GM23338 (cell line): ENCODE data around the gene NARS2. TPM values are rescaled to one million over a fixed set of nuclear protein-coding genes. Genes with fewer than 3 reads are reported as not detected.

Experiments used
- ATAC-seq: fragments of 200-7000 bp; cut with Tn5 transposase; 3 replicates; pipeline ENCODE4 v1.9.1; 2020
- DNase-seq: peaks from one replicate; pipeline ENCODE4 v3.0.0-alpha.2; 2015; ENCODE audit warnings: low spot score
- H2AFZ ChIP-seq: fragments of 200-600 bp; sonication (generic); 2 replicates; pipeline ENCODE4 v1.8.0; 2016; ENCODE audit warnings: antibody characterized with exemption, mild to moderate bottlenecking, moderate library complexity
- H3F3A ChIP-seq: fragments of 200-600 bp; sonication (generic); replicated peaks from 2 replicates; pipeline ENCODE4 v1.8.0; 2017; ENCODE audit warnings: antibody characterized with exemption, mixed run types, low read depth
- H3K27ac ChIP-seq: fragments of 200-600 bp; sonication (generic); 2 replicates; pipeline ENCODE4 v1.6.1; 2016; ENCODE audit warnings: low read depth
- H3K27me3 ChIP-seq: fragments of 200-600 bp; sonication (generic); 2 replicates; pipeline ENCODE4 v1.8.0; 2016; ENCODE audit warnings: mild to moderate bottlenecking, mixed run types, moderate library complexity; ENCODE audit not compliant: insufficient read depth
- H3K36me3 ChIP-seq: fragments of 200-600 bp; sonication (generic); 2 replicates; pipeline ENCODE4 v1.8.0; 2016; ENCODE audit warnings: mild to moderate bottlenecking; ENCODE audit not compliant: insufficient read depth
- H3K4me1 ChIP-seq: fragments of 200-600 bp; sonication (generic); 2 replicates; pipeline ENCODE4 v1.8.0; 2016; ENCODE audit warnings: mild to moderate bottlenecking, moderate library complexity; ENCODE audit not compliant: insufficient read depth
- H3K4me2 ChIP-seq: fragments of 200-600 bp; sonication (generic); 2 replicates; pipeline ENCODE4 v1.7.1; 2017; ENCODE audit warnings: mixed run types
- H3K4me3 ChIP-seq: fragments of 200-600 bp; sonication (generic); 2 replicates; pipeline ENCODE4 v1.6.1; 2016; ENCODE audit warnings: mixed run types
- H3K79me2 ChIP-seq: fragments of 200-600 bp; sonication (generic); replicated peaks from 2 replicates; pipeline ENCODE4 v1.8.0; 2017; ENCODE audit warnings: mild to moderate bottlenecking; ENCODE audit not compliant: insufficient read depth
- H3K9me2 ChIP-seq: fragments of 200-600 bp; sonication (generic); 2 replicates; pipeline ENCODE4 v1.8.0; 2017; ENCODE audit not compliant: insufficient read depth
- H4K20me1 ChIP-seq: fragments of 200-600 bp; sonication (generic); replicated peaks from 2 replicates; pipeline ENCODE4 v1.8.0; 2017; ENCODE audit warnings: mild to moderate bottlenecking; ENCODE audit not compliant: insufficient read depth
- H3K27ac Mint-ChIP-seq: 2 replicates; pipeline ENCODE4 v1.8.0; 2020; ENCODE audit warnings: inconsistent platforms, mild to moderate bottlenecking, moderate library complexity, mixed read lengths
- H3K27me3 Mint-ChIP-seq: 3 replicates; pipeline ENCODE4 v1.8.0; 2022; ENCODE audit warnings: low read depth, mild to moderate bottlenecking, moderate library complexity, mixed read lengths, inconsistent platforms; ENCODE audit not compliant: insufficient read depth, poor library complexity
- H3K36me3 Mint-ChIP-seq: 3 replicates; pipeline ENCODE4 v1.8.0; 2021; ENCODE audit warnings: low read depth, mild to moderate bottlenecking, inconsistent platforms, moderate library complexity, mixed read lengths
- H3K4me1 Mint-ChIP-seq: 3 replicates; pipeline ENCODE4 v1.8.0; 2020; ENCODE audit warnings: mild to moderate bottlenecking, inconsistent platforms, mixed read lengths
- H3K4me3 Mint-ChIP-seq: 3 replicates; pipeline ENCODE4 v1.8.0; 2021; ENCODE audit warnings: moderate library complexity, mild to moderate bottlenecking, inconsistent platforms, mixed read lengths
- H3K9me3 Mint-ChIP-seq: 3 replicates; pipeline ENCODE4 v1.8.0; 2020; ENCODE audit warnings: moderate library complexity, mild to moderate bottlenecking, inconsistent platforms, mixed read lengths
- CREB1 ChIP-seq: fragments of 250-450 bp; sonication (Bioruptor Pico); IDR thresholded peaks from 2 replicates; pipeline ENCODE4 v1.5.0; 2020; ENCODE audit warnings: low read depth, mild to moderate bottlenecking, moderate library complexity
- CTCF ChIP-seq, 2 experiments: fragments of 200-600 bp in 1 of 2; sonication (generic) in 1 of 2; conservative IDR thresholded peaks; 2 replicates each; pipeline versions ENCODE4 v1.5.1 to v1.6.1; 2016 to 2017; ENCODE audit warnings: antibody characterized with exemption in 2 of 2, low read depth in 2 of 2, mild to moderate bottlenecking in 2 of 2, moderate library complexity in 1 of 2
- ETS1 ChIP-seq: IDR thresholded peaks from 2 replicates; pipeline ENCODE4 v1.6.1; 2016; ENCODE audit warnings: antibody characterized with exemption
- EZH2 ChIP-seq: fragments of 200-600 bp; sonication (generic); IDR thresholded peaks from one replicate; pipeline ENCODE4 v1.8.0; 2017; ENCODE audit warnings: antibody characterized with exemption, mild to moderate bottlenecking, low read depth; ENCODE audit not compliant: unreplicated experiment
- EZH2phosphoT487 ChIP-seq: fragments of 200-600 bp; sonication (generic); IDR thresholded peaks from one replicate; pipeline ENCODE4 v1.8.1; 2018; ENCODE audit warnings: antibody characterized with exemption; ENCODE audit not compliant: unreplicated experiment
- JUNB ChIP-seq: IDR thresholded peaks from one replicate; pipeline ENCODE4 v1.6.1; 2016; ENCODE audit warnings: antibody characterized with exemption; ENCODE audit not compliant: unreplicated experiment
- NANOG ChIP-seq: IDR thresholded peaks from 2 replicates; pipeline ENCODE4 v1.6.1; 2016; ENCODE audit warnings: antibody characterized with exemption, borderline replicate concordance
- POLR2AphosphoS5 ChIP-seq: IDR thresholded peaks from 2 replicates; pipeline ENCODE4 v1.6.1; 2016; ENCODE audit warnings: antibody characterized with exemption, low read depth
- REST ChIP-seq: IDR thresholded peaks from one replicate; pipeline ENCODE4 v1.6.1; 2018; ENCODE audit warnings: antibody characterized with exemption; ENCODE audit not compliant: unreplicated experiment
- STAT1 ChIP-seq: IDR thresholded peaks from one replicate; pipeline ENCODE4 v1.6.1; 2016; ENCODE audit warnings: antibody characterized with exemption; ENCODE audit not compliant: unreplicated experiment
- ZNF114 ChIP-seq: fragments of 250-450 bp; sonication (Bioruptor Pico); IDR thresholded peaks from 2 replicates; pipeline ENCODE4 v1.5.0; 2020; ENCODE audit warnings: mild to moderate bottlenecking, moderate library complexity
- ZNF331 ChIP-seq: fragments of 250-450 bp; sonication (Bioruptor Pico); IDR thresholded peaks from 2 replicates; pipeline ENCODE4 v1.5.0; 2020; ENCODE audit warnings: low read depth, mild to moderate bottlenecking, moderate library complexity
- ZNF462 ChIP-seq: fragments of 250-450 bp; sonication (Bioruptor Pico); IDR thresholded peaks from 2 replicates; pipeline ENCODE4 v1.5.0; 2020; ENCODE audit warnings: mild to moderate bottlenecking, moderate library complexity
- polyA plus RNA-seq: library from polyadenylated mRNA; unstranded; fragments of >200 nt; fragmentation: Nextera tagmentation; extraction: Ambion mirVana; gene quantifications from 2 replicates; pipeline ENCODE4 v1.2.1, GENCODE V29; 2016
- total RNA-seq: library from RNA; depleted of rRNA; stranded (reverse); fragments of >200 nt; shearing (Covaris generic); gene quantifications from 2 replicates; pipeline ENCODE4 v1.2.3, GENCODE V29; 2014

The NARS2 gene
- total and polyA plus RNA-seq, 2 experiments from 2014 or later = 45.7 to 62.0 TPM

GRCh38 chr11:78489184-78489583 lies 85.5 kb downstream of the NARS2 start:
- ATAC-seq = no peak
- Mint-ChIP-seq H3K27ac (no peak overlapping the region), H3K4me3 (no peak overlapping the region), H3K4me1 (no peaks in the 10 kb centered on the region), H3K36me3 (peaks cover 12% of the 10 kb centered on the region; the same call in 2 of the 3 replicates), H3K27me3 (no peaks in the 10 kb centered on the region), H3K9me3 (no peaks in the 10 kb centered on the region)
- Histone ChIP-seq H2AFZ (no peak overlapping the region), H3K27me3 (no peaks in the 10 kb centered on the region), H3F3A (no peaks in the 10 kb centered on the region), H3K9me2 (no peaks in the 10 kb centered on the region), H3K4me2 (no peak overlapping the region), H3K27ac (no peak overlapping the region), H4K20me1 (no peaks in the 10 kb centered on the region), H3K4me3 (no peak overlapping the region), H3K79me2 (peaks cover 5% of the 10 kb centered on the region), H3K36me3 (no peaks in the 10 kb centered on the region), H3K4me1 (no peaks in the 10 kb centered on the region)
- no peak for DNase-seq
- TF ChIP-seq EZH2phosphoT487 (no peak), EZH2 (no peak), ZNF331 (CRISPR knock-in tag) (no peak), ZNF462 (CRISPR knock-in tag) (no peak), ETS1 (no peak), JUNB (no peak), REST (no peak), ZNF114 (CRISPR knock-in tag) (no peak), NANOG (no peak), STAT1 (no peak), POLR2AphosphoS5 (no peak), CTCF (conservative IDR thresholded peaks at IDR 0.05; ENCODE audit: low read depth in 2 of 2) (no peak), CREB1 (CRISPR knock-in tag) (no peak)
